GM18868 (cell line): ENCODE data around the gene WDR43.

Source experiments
- ATAC-seq: cut with Tn5 transposase; IDR thresholded peaks from one replicate; pipeline ENCODE4 v1.9.1; 2021; ENCODE audit warnings: mild to moderate bottlenecking, moderate library complexity; ENCODE audit not compliant: unreplicated experiment

Gene WDR43

GRCh38 chr2:28894470-28895188, at the start of gene WDR43:
Gene WDR43, plus strand, starts transcription at chr2:28894667. Its CDS starts 32 bp downstream, at chr2:28894699.
- peak; percentile 90 for ATAC-seq

GRCh38 chr2:28855193-28855592, 39.3 kb upstream of the WDR43 start:
- no peak for ATAC-seq

GRCh38 chr2:28855977-28856376, 38.5 kb upstream of the WDR43 start:
- ATAC-seq: no peak

GRCh38 chr2:28868611-28869010, 25.9 kb upstream of the WDR43 start:
- ATAC-seq: no peak

GRCh38 chr2:28869494-28870145, 24.8 kb upstream of the WDR43 start:
- ATAC-seq: peak; percentile 20

- peak; percentile 93 for ATAC-seq
Observed at GRCh38 chr2:28870146-28870891, 24.1 kb upstream of the WDR43 start, which contains the start of gene TRMT61B. Gene TRMT61B, minus strand, starts transcription at chr2:28870309. Its CDS starts 32 bp downstream, at chr2:28870277.

- ATAC-seq: no peak
Observed at GRCh38 chr2:28871620-28872019, 22.8 kb upstream of the WDR43 start.

GRCh38 chr2:28880193-28880592, 14.3 kb upstream of the WDR43 start:
- no peak for ATAC-seq

GRCh38 chr2:28893488-28893887, 979 bp upstream of the WDR43 start:
- ATAC-seq: no peak

- ATAC-seq: peak; percentile 28
Observed at GRCh38 chr2:28895189-28895893, 874 bp downstream of the WDR43 start.

- ATAC-seq: no peak
Observed at GRCh38 chr2:28896906-28897305, 2.4 kb downstream of the WDR43 start.

GRCh38 chr2:28898048-28898447, 3.6 kb downstream of the WDR43 start:
- no peak for ATAC-seq

- ATAC-seq: no peak
Observed at GRCh38 chr2:28901202-28901601, 6.7 kb downstream of the WDR43 start.

- no peak for ATAC-seq
Observed at GRCh38 chr2:28901841-28902240, 7.4 kb downstream of the WDR43 start.

- no peak for ATAC-seq
Observed at GRCh38 chr2:28902584-28902983, 8.1 kb downstream of the WDR43 start.

- no peak for ATAC-seq
Observed at GRCh38 chr2:28904295-28904694, 9.8 kb downstream of the WDR43 start.

- no peak for ATAC-seq
Observed at GRCh38 chr2:28904802-28905457, 10.5 kb downstream of the WDR43 start.

GRCh38 chr2:28905533-28905932, 11.1 kb downstream of the WDR43 start:
- no peak for ATAC-seq

- no peak for ATAC-seq
Observed at GRCh38 chr2:28906376-28906775, 11.9 kb downstream of the WDR43 start.

- ATAC-seq: no peak
Observed at GRCh38 chr2:28906821-28907220, 12.4 kb downstream of the WDR43 start.

GRCh38 chr2:28908172-28908571, 13.7 kb downstream of the WDR43 start:
- no peak for ATAC-seq
